SK-N-SH (cell line): ENCODE data around the gene ZNF586. TPM values are rescaled to one million over a fixed set of nuclear protein-coding genes. Genes with fewer than 3 reads are reported as not detected.

Experiments used
- CTCF ChIA-PET: fragments of 300-600, 350-600 bp; formaldehyde crosslinking; extraction: SDS; loops from one replicate; lab custom pipeline; 2021; lab: Yijun Ruan, JAX
- POLR2A ChIA-PET: fragments of 350-600 bp; sonication (Branson Sonifier 250); formaldehyde crosslinking; extraction: SDS; loops from one replicate; lab custom pipeline; 2020; ENCODE audit warnings: antibody characterized with exemption, inconsistent platforms; lab: Yijun Ruan, JAX
- DNase-seq: peaks from one replicate; pipeline ENCODE4 v3.0.0; 2012
- H2AFZ ChIP-seq: fragments of 200-600 bp; sonication (generic); 2 replicates; pipeline ENCODE4 v1.8.1; 2016; ENCODE audit warnings: antibody characterized with exemption, mild to moderate bottlenecking, low read depth
- H3F3A ChIP-seq: fragments of 200-600 bp; sonication (generic); replicated peaks from 2 replicates; pipeline ENCODE3; 2016; ENCODE audit warnings: antibody characterized with exemption, mild to moderate bottlenecking; ENCODE audit not compliant: insufficient read depth
- H3K27ac ChIP-seq, 2 experiments: fragments of 200-500 bp in 1 of 2; fragments of 200-600 bp in 1 of 2; sonication (Bioruptor generic) in 1 of 2; sonication (generic), shearing (Covaris generic) in 1 of 2; 2 replicates each; pipeline versions ENCODE4 v1.5.1 to v1.6.1; 2014 to 2016; ENCODE audit warnings: low read depth in 2 of 2, inconsistent platforms in 1 of 2, low read length in 1 of 2, mild to moderate bottlenecking in 1 of 2, mixed read lengths in 1 of 2
- H3K27me3 ChIP-seq: fragments of 200-600 bp; sonication (generic), shearing (Covaris generic); 2 replicates; pipeline ENCODE4 v1.6.1; 2016; ENCODE audit warnings: mixed run types; ENCODE audit not compliant: insufficient read depth
- H3K36me3 ChIP-seq, 2 experiments: fragments of 200-500 bp in 1 of 2; fragments of 200-600 bp in 1 of 2; sonication (Bioruptor generic) in 1 of 2; sonication (generic) in 1 of 2; replicated peaks in 1 of 2; 2 replicates each; pipeline versions ENCODE3 to v1.5.1; 2014 to 2016; ENCODE audit warnings: low read length in 1 of 2, mild to moderate bottlenecking in 1 of 2; ENCODE audit not compliant: insufficient read depth in 2 of 2, control insufficient read depth in 1 of 2
- H3K4me1 ChIP-seq, 2 experiments: fragments of 200-500 bp in 1 of 2; fragments of 200-600 bp in 1 of 2; sonication (Bioruptor generic) in 1 of 2; sonication (generic), shearing (Covaris generic) in 1 of 2; 2 replicates each; pipeline versions ENCODE4 v1.5.1 to v1.6.1; 2014 to 2016; ENCODE audit warnings: low read depth in 1 of 2, low read length in 1 of 2, mixed run types in 1 of 2; ENCODE audit not compliant: insufficient read depth in 2 of 2, control insufficient read depth in 1 of 2
- H3K4me2 ChIP-seq: fragments of 200-600 bp; sonication (generic), shearing (Covaris generic); 2 replicates; pipeline ENCODE4 v1.6.1; 2017; ENCODE audit warnings: mixed run types
- H3K4me3 ChIP-seq, 2 experiments: fragments of 200-500 bp in 1 of 2; fragments of 200-600 bp in 1 of 2; sonication (Bioruptor generic) in 1 of 2; sonication (generic), shearing (Covaris generic) in 1 of 2; 2 replicates each; pipeline versions ENCODE4 v1.5.1 to v1.8.1; 2014 to 2016; ENCODE audit warnings: low read depth in 2 of 2, inconsistent platforms in 1 of 2, low read length in 1 of 2, mild to moderate bottlenecking in 1 of 2, mixed read lengths in 1 of 2, moderate library complexity in 1 of 2
- H3K79me2 ChIP-seq: fragments of 200-600 bp; sonication (generic); 2 replicates; pipeline ENCODE4 v1.8.1; 2017; ENCODE audit warnings: mild to moderate bottlenecking; ENCODE audit not compliant: insufficient read depth
- H3K9ac ChIP-seq: fragments of 200-600 bp; sonication (generic); 2 replicates; pipeline ENCODE4 v1.6.1; 2017; ENCODE audit warnings: mixed run types
- H3K9me2 ChIP-seq: fragments of 200-600 bp; sonication (generic); 2 replicates; pipeline ENCODE4 v1.6.1; 2017; ENCODE audit warnings: mixed run types
- H3K9me3 ChIP-seq: fragments of 200-600 bp; sonication (generic); 2 replicates; pipeline ENCODE4 v1.6.1; 2017; ENCODE audit warnings: mixed run types, mild to moderate bottlenecking, moderate library complexity
- H4K20me1 ChIP-seq: fragments of 200-600 bp; sonication (generic); 2 replicates; pipeline ENCODE4 v1.6.1; 2017; ENCODE audit warnings: mild to moderate bottlenecking, mixed run types; ENCODE audit not compliant: insufficient read depth
- EZH2phosphoT487 ChIP-seq: fragments of 200-600 bp; sonication (generic); IDR thresholded peaks from 2 replicates; pipeline ENCODE4 v1.6.1; 2017; ENCODE audit warnings: low read depth, mixed run types, mild to moderate bottlenecking, antibody characterized with exemption, moderate library complexity, borderline replicate concordance
- FOSL2 ChIP-seq: IDR thresholded peaks from 2 replicates; pipeline ENCODE4 v1.4.0; 2012; ENCODE audit warnings: low read depth, mild to moderate bottlenecking, moderate library complexity, borderline replicate concordance
- FOXJ3 ChIP-seq: sonication (generic); formaldehyde crosslinking; IDR thresholded peaks from 2 replicates; pipeline ENCODE4 v1.5.1; 2020; ENCODE audit warnings: mild to moderate bottlenecking, missing genetic modification reagents
- FOXM1 ChIP-seq: IDR thresholded peaks from 2 replicates; pipeline ENCODE4 v1.4.0; 2012; ENCODE audit warnings: low read depth, mild to moderate bottlenecking
- GABPA ChIP-seq: IDR thresholded peaks from 2 replicates; pipeline ENCODE4 v1.4.0; 2012; ENCODE audit warnings: low read depth, mild to moderate bottlenecking
- GATA2 ChIP-seq: sonication (generic); formaldehyde crosslinking; IDR thresholded peaks from 2 replicates; pipeline ENCODE4 v1.5.0; 2020; ENCODE audit warnings: mild to moderate bottlenecking, missing genetic modification reagents
- IRF3 ChIP-seq: fragments of 150-350 bp; IDR thresholded peaks from 2 replicates; pipeline ENCODE4 v1.6.1; 2016; ENCODE audit warnings: mild to moderate bottlenecking, low read depth, low read length
- JUND ChIP-seq: IDR thresholded peaks from 2 replicates; pipeline ENCODE4 v1.4.0; 2012
- MXI1 ChIP-seq: IDR thresholded peaks from 2 replicates; pipeline ENCODE4 v1.6.1; 2012; ENCODE audit warnings: mild to moderate bottlenecking, low read depth, low read length, improper control_type of control experiment
- NFIC ChIP-seq: IDR thresholded peaks from 2 replicates; pipeline ENCODE4 v1.4.0; 2012; ENCODE audit warnings: borderline replicate concordance
- POLR2AphosphoS5 ChIP-seq: IDR thresholded peaks from 2 replicates; pipeline ENCODE4 v1.6.1; 2012; ENCODE audit warnings: low read depth, low read length
- RAD21 ChIP-seq: IDR thresholded peaks from 2 replicates; pipeline ENCODE4 v1.6.1; 2012; ENCODE audit warnings: mild to moderate bottlenecking, low read length
- REST ChIP-seq: IDR thresholded peaks from 2 replicates; pipeline ENCODE4 v1.6.1; 2012; ENCODE audit warnings: mild to moderate bottlenecking, low read depth, low read length, moderate library complexity
- RFX5 ChIP-seq: IDR thresholded peaks from 2 replicates; pipeline ENCODE4 v1.6.1; 2012; ENCODE audit warnings: mild to moderate bottlenecking, improper control_type of control experiment, low read length
- RXRA ChIP-seq: IDR thresholded peaks from 2 replicates; pipeline ENCODE4 v1.4.0; 2012; ENCODE audit warnings: low read depth, mild to moderate bottlenecking, borderline replicate concordance
- SIN3A ChIP-seq: IDR thresholded peaks from 2 replicates; pipeline ENCODE4 v1.6.1; 2012; ENCODE audit warnings: low read depth, mild to moderate bottlenecking, low read length, moderate library complexity, borderline replicate concordance
- SMC3 ChIP-seq: IDR thresholded peaks from 2 replicates; pipeline ENCODE4 v1.6.1; 2012; ENCODE audit warnings: low read depth, low read length, improper control_type of control experiment
- TAF1 ChIP-seq: IDR thresholded peaks from 2 replicates; pipeline ENCODE4 v1.6.1; 2012; ENCODE audit warnings: low read depth, mild to moderate bottlenecking, low read length, moderate library complexity, borderline replicate concordance
- TCF12 ChIP-seq: IDR thresholded peaks from 2 replicates; pipeline ENCODE4 v1.4.0; 2012
- TEAD4 ChIP-seq: IDR thresholded peaks from 2 replicates; pipeline ENCODE4 v1.4.0; 2012; ENCODE audit warnings: mild to moderate bottlenecking, borderline replicate concordance; ENCODE audit not compliant: insufficient read depth
- USF1 ChIP-seq: IDR thresholded peaks from 2 replicates; pipeline ENCODE4 v1.4.0; 2012; ENCODE audit warnings: low read depth, borderline replicate concordance
- YY1 ChIP-seq: IDR thresholded peaks from 2 replicates; pipeline ENCODE4 v1.4.0; 2012; ENCODE audit warnings: low read depth, mild to moderate bottlenecking
- WGBS: methylation state at CpG from one replicate; pipeline ENCODE4 v1.1.6; 2017; ENCODE audit warnings: low lambda C conversion rate; 5-methylcytosine and 5-hydroxymethylcytosine counted together
- polyA plus RNA-seq, 3 experiments: library from polyadenylated mRNA; depleted of rRNA; stranded (reverse); fragments of >200 nt; gene quantifications; 2 replicates each; pipeline ENCODE4 v1.2.3, GENCODE V29; 2012
- TF ChIP-seq, protein P1 (sequence below): fragments of 200-600 bp; sonication (generic); IDR thresholded peaks from 2 replicates; pipeline ENCODE4 v1.6.1; 2017; ENCODE audit warnings: antibody characterized with exemption, mild to moderate bottlenecking, moderate library complexity
- TF ChIP-seq, protein P2 (sequence below): IDR thresholded peaks from 2 replicates; pipeline ENCODE4; 2012
- TF ChIP-seq, protein P3 (sequence below): IDR thresholded peaks from 2 replicates; pipeline ENCODE4 v1.4.0; 2012; ENCODE audit warnings: low read depth

Gene ZNF586
- polyA plus RNA-seq (2012; rRNA removed), result 3.5 and 3.7 TPM in 2 replicates
- 3.4 and 4.2 TPM in 2 replicates for polyA plus RNA-seq (2012; cell fraction: cytosol; rRNA removed)
- 7.5 and 8.2 TPM in 2 replicates for polyA plus RNA-seq (2012; cell fraction: nucleus; rRNA removed)

- POLR2A ChIA-PET, result no interaction called here
- CTCF ChIA-PET, result no interaction called here
- Histone ChIP-seq H4K20me1 (no peaks in the 10 kb centered on the region), H3K4me2 (peak within 1 kb of the TSS; percentile 66), H3K27ac (no peak within 1 kb of the TSS), H3K79me2 (peaks cover 39% of the 10 kb centered on the region), H3K4me3 (peak within 1 kb of the TSS; percentile 54 to 56), H3K36me3 (peaks cover 4 to 9% of the 10 kb centered on the region in 2 experiments), H3F3A (peaks cover 3% of the 10 kb centered on the region), H3K27me3 (no peaks in the 10 kb centered on the region), H3K9ac (no peak within 1 kb of the TSS), H3K9me2 (no peaks in the 10 kb centered on the region), H3K9me3 (no peaks in the 10 kb centered on the region), H3K4me1 (no peaks in the 10 kb centered on the region), H2AFZ (0 out of 2 replicates have a peak within 1 kb of the TSS, but pooled peaks have one; percentile 29)
- 53% methylated on average over 38 of the region's 61 CpGs for WGBS
- DNase-seq, result peak; percentile 87
- TF ChIP-seq POLR2AphosphoS5 (peak; percentile 61; the same call in 1 of the 2 replicates), FOXM1 (no peak), RXRA (no peak), RAD21 (no peak), FOSL2 (no peak), USF1 (no peak), REST (no peak), MXI1 (peak; percentile 50), SIN3A (no peak), IRF3 (no peak), GATA2 (CRISPR knock-in tag) (no peak), SMC3 (no peak), JUND (no peak), FOXJ3 (no peak), GABPA (peak; percentile 85), EZH2phosphoT487 (no peak), RFX5 (no peak), YY1 (peak; percentile 90), TAF1 (no peak), NFIC (no peak), TCF12 (no peak), TEAD4 (no peak)
- TF ChIP-seq, protein P1, sequence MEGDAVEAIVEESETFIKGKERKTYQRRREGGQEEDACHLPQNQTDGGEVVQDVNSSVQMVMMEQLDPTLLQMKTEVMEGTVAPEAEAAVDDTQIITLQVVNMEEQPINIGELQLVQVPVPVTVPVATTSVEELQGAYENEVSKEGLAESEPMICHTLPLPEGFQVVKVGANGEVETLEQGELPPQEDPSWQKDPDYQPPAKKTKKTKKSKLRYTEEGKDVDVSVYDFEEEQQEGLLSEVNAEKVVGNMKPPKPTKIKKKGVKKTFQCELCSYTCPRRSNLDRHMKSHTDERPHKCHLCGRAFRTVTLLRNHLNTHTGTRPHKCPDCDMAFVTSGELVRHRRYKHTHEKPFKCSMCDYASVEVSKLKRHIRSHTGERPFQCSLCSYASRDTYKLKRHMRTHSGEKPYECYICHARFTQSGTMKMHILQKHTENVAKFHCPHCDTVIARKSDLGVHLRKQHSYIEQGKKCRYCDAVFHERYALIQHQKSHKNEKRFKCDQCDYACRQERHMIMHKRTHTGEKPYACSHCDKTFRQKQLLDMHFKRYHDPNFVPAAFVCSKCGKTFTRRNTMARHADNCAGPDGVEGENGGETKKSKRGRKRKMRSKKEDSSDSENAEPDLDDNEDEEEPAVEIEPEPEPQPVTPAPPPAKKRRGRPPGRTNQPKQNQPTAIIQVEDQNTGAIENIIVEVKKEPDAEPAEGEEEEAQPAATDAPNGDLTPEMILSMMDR, result no peak
- TF ChIP-seq, protein P2, sequence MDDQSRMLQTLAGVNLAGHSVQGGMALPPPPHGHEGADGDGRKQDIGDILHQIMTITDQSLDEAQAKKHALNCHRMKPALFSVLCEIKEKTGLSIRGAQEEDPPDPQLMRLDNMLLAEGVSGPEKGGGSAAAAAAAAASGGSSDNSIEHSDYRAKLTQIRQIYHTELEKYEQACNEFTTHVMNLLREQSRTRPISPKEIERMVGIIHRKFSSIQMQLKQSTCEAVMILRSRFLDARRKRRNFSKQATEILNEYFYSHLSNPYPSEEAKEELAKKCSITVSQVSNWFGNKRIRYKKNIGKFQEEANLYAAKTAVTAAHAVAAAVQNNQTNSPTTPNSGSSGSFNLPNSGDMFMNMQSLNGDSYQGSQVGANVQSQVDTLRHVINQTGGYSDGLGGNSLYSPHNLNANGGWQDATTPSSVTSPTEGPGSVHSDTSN, result no peak
- TF ChIP-seq, protein P3, sequence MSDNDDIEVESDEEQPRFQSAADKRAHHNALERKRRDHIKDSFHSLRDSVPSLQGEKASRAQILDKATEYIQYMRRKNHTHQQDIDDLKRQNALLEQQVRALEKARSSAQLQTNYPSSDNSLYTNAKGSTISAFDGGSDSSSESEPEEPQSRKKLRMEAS, result peak; percentile 55; the same call in 1 of the 2 replicates
These were observed at the start of gene ZNF586 for GRCh38 chr19:57769345-57770131. Gene ZNF586, plus strand, starts transcription at chr19:57769676. Its CDS starts 167 bp downstream, at chr19:57769843.
